ENCODE measurements around the gene RPS21.
"Not testable (repeated sequence)": the region's sequence is repeated elsewhere in the genome, so short reads cannot be mapped to it uniquely, and the experiment has no call there.

The RPS21 gene

GRCh38 chr20:62412194-62413024, 25.5 kb downstream of the RPS21 start:
- no peak for DNase-seq

GRCh38 chr20:62413025-62413570, 26.2 kb downstream of the RPS21 start:
- DNase-seq, result no peak

- DNase-seq, result peak; percentile 15 to 22 (median 17)
These were observed 27.1 kb downstream of the RPS21 start for GRCh38 chr20:62413896-62414481.

GRCh38 chr20:62415354-62416111, 28.6 kb downstream of the RPS21 start:
- no peak for DNase-seq

- DNase-seq, result no peak
These were observed 30.0 kb downstream of the RPS21 start for GRCh38 chr20:62416651-62417637.

- no peak for DNase-seq
These were observed 31.2 kb downstream of the RPS21 start for GRCh38 chr20:62417981-62418708.

- DNase-seq, result no peak
These were observed 32.0 kb downstream of the RPS21 start for GRCh38 chr20:62418709-62419487.

GRCh38 chr20:62419759-62420158, 32.9 kb downstream of the RPS21 start:
- no peak for DNase-seq

- no peak for DNase-seq
These were observed 34.2 kb downstream of the RPS21 start for GRCh38 chr20:62420846-62421715.

GRCh38 chr20:62421716-62421990, 34.8 kb downstream of the RPS21 start:
- DNase-seq, result no peak

- DNase-seq, result no peak
These were observed 35.9 kb downstream of the RPS21 start for GRCh38 chr20:62422636-62423325.

GRCh38 chr20:62423326-62423706, 36.4 kb downstream of the RPS21 start:
- no peak for DNase-seq

GRCh38 chr20:62424249-62425107, 37.6 kb downstream of the RPS21 start:
- no peak for DNase-seq

GRCh38 chr20:62425281-62426058, 38.6 kb downstream of the RPS21 start:
- DNase-seq, result no peak

GRCh38 chr20:62426059-62426348, 39.1 kb downstream of the RPS21 start:
- DNase-seq, result not testable (repeated sequence)

- DNase-seq, result no peak
These were observed 39.8 kb downstream of the RPS21 start for GRCh38 chr20:62426699-62427131.

- DNase-seq, result no peak
These were observed 40.5 kb downstream of the RPS21 start, which contains the start of gene RBBP8NL for GRCh38 chr20:62427172-62428001. RBBP8NL (minus strand) TSS chr20:62427539; CDS start chr20:62419647, 7,892 bp downstream.
